Fibroblast of lung (primary cell): Measurements from ENCODE around the gene HSF2BP.

Source experiments
- EZH2 ChIP-seq: IDR thresholded peaks from 2 replicates; pipeline ENCODE4 v1.5.1; 2012; ENCODE audit warnings: low read length, control low read depth, mild to moderate bottlenecking; ENCODE audit errors: missing control alignments
- TF ChIP-seq, protein P1 (sequence below), 2 donors: IDR thresholded peaks in 1 of 2; conservative IDR thresholded peaks in 1 of 2; 1 replicate in 1 of 2; 2 replicates in 1 of 2; pipeline ENCODE4 v1.5.1; 2011 to 2012; ENCODE audit warnings: low read length in 2 of 2, control low read depth in 1 of 2, inconsistent platforms in 1 of 2, low read depth in 1 of 2, mild to moderate bottlenecking in 1 of 2

DNA sequence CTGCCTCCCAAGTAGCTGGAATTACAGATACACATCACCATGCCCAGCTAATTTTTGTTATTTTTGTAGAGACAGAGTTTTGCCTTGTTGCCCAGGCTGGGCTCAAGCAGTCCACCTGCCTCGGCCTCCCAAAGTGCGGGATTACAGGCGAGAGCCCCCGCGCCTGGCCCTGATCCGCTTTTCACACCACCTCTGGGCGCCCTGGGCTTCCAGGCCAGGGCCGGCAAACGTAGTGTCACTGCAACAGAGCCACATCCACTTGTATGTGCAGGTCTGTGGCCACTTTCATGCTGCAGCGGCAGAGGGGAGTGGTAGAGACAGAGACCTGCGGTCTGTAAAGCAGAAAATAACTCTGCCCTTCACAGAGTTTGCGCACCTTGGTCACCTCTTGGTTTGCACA lies 29.6 kb upstream of the HSF2BP start:
- TF ChIP-seq, protein P1, sequence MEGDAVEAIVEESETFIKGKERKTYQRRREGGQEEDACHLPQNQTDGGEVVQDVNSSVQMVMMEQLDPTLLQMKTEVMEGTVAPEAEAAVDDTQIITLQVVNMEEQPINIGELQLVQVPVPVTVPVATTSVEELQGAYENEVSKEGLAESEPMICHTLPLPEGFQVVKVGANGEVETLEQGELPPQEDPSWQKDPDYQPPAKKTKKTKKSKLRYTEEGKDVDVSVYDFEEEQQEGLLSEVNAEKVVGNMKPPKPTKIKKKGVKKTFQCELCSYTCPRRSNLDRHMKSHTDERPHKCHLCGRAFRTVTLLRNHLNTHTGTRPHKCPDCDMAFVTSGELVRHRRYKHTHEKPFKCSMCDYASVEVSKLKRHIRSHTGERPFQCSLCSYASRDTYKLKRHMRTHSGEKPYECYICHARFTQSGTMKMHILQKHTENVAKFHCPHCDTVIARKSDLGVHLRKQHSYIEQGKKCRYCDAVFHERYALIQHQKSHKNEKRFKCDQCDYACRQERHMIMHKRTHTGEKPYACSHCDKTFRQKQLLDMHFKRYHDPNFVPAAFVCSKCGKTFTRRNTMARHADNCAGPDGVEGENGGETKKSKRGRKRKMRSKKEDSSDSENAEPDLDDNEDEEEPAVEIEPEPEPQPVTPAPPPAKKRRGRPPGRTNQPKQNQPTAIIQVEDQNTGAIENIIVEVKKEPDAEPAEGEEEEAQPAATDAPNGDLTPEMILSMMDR (conservative IDR thresholded peaks at IDR 0.05 in 1 of 2, IDR thresholded peaks at IDR 0.05 in 1 of 2; ENCODE audit: low read depth in 1 of 2, low read length in 2 of 2) = no peak
- no peak for TF ChIP-seq EZH2
